GM21786 (cell line): Measurements from ENCODE around the gene KANK4.
"Not testable (repeated sequence)": the region's sequence is repeated elsewhere in the genome, so short reads cannot be mapped to it uniquely, and the experiment has no call there.

ENCODE experiments used
- ATAC-seq: cut with Tn5 transposase; IDR thresholded peaks from one replicate; pipeline ENCODE4 v1.9.1; 2021; ENCODE audit not compliant: unreplicated experiment

Gene KANK4

DNA sequence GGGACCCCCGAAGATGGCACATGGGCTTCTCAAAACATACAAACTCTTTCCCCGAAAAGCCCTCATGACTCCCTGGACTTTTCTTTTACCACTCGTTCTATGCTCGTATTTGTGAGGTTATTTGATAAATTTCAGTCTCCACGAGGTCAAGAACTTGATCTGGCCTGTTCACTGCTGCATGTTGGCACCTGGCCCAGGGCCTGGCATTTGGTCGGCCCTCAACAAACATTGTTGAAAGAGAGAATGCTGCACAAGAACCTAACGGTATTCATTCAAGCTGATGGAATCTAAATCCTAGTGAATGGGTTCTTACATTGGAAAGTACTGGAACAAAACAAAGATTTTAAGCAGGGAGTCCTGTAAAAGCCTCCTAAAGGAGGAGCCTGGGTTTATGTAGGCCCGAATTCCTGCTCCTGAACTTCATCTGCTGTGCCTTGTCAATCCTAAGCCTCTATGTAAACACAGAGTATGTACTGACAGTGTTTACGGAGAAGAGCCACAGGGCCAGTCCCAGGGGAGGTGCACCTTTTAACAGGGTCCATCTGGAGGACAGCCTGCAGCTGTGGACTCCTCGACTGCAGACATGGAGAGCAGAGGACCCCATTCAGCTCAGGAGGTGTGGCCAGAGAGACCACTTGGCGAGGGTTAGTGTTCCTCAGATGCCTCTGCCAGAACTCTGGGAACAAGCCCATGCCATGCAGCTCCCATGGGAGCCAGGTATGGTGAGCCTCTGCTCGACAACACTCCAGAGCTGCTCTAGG, 77.7 kb downstream of the KANK4 start:
- ATAC-seq: no peak

DNA sequence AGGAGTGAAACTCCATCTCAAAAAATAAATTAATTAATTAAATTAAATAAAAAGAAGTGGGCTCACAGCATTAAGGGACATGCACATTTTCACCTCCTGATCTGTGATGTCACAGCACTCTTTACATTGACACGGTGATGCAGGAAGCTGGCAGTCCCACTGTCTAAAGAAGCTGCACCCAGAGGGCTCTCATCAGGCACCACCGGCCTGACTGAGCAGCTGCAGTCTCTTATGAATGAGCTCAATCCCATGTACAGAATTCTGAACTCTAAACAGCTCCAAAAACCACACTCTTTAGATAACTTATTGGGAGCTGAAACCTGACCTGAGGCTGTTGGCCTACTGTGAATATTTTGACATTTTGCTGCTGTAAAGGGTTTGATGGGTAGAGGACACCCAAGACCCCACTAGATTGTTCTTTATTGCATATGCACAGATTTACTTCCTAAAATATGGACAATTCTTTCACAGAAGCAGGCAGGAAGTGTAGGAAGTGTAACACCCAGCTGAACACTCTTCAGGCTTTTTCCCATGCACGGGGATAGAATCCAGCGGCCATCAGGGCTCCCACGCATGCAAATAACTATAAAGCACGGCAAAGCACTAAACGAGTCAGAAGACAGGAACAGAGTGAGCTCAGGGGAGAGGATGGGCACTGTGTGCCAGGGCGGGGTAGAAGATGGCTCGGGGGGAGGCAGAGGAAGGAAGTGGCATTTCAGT, 78.4 kb downstream of the KANK4 start:
- ATAC-seq: no peak

DNA sequence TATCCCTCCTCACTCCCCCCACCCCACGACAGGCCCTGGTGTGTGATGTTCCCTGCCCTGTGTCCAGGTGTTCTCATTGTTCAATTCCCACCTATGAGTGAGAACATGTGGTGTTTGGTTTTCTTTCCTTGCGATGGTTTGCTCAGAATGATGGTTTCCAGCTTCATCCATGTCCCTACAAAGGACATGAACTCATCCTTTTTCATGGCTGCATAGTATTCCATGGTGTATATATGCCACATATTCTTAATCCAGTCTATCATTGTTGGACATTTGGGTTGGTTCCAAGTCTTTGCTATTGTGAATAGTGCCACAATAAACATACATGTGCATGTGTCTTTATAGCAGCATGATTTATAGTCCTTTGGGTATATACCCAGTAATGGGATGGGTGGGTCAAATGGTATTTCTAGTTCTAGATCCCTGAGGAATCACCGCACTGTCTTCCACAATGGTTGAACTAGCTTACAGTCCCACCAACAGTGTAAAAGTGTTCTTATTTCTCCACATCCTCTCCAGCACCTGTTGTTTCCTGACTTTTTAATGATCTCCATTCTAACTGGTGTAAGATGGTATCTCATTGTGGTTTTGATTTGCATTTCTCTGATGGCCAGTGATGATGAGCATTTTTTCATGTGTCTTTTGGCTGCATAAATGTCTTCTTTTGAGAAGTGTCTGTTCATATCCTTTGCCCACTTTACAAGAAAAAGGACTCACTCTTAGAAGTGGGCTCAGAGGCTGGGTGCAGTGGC, 79.4 kb downstream of the KANK4 start:
- not testable (repeated sequence) for ATAC-seq

DNA sequence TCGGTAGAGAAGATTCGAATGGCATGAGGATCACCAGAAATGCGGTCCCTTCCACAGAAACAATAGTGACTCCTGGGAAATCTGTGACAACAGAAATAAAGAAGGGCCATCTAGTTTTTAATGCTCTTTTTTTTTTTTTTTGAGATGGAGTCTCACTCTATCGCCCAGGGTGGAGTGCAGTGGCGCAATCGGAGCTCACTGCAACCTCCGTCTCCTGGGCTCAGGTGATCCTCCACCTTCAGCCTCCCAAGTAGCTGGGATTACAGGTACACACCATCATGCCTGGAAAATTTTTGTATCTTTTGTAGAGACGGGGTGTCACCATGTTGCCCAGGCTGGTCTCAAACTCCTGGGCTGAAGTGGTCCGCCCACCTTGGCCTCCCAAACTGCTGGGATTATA, 80.7 kb downstream of the KANK4 start:
- ATAC-seq: no peak

DNA sequence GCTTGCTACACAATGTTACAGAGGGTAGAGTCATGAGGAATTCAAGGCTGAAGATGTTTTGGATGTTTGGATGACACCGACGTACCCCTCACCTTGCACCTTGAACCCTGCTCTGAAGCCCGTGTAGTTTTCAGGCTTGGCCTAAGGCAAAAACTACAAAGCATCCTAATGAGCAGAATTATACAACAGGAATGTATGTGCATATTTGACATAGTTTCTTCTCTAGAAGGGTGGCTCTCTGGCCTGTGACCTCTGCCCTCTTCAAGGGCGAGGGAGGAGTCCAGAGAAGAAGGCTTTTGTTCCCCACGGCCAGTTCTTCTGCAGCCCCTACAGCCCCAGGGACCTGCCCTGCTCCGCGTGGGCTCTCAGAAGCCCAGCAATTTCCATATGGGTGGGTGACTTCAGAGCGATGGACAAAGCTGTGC, 81.3 kb downstream of the KANK4 start:
- ATAC-seq: no peak

DNA sequence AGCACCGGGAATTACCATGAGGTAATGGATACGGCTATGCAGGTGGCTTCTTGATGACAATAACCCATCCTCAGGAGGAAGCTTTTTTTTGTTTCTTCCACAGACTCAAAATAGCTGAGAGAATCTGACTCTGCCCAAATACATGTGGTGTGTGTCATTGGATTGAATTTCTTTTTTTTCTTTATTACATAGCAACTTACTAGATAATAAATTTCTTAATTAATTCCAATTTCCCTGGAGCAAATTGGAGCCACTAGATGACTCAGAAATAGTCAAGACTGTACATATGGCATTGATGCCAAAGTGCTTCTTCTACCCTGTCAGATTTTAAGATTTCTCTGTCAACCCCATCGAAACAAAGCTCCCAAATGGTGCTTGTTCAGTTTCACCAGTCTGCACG, 81.9 kb downstream of the KANK4 start:
- ATAC-seq: no peak

DNA sequence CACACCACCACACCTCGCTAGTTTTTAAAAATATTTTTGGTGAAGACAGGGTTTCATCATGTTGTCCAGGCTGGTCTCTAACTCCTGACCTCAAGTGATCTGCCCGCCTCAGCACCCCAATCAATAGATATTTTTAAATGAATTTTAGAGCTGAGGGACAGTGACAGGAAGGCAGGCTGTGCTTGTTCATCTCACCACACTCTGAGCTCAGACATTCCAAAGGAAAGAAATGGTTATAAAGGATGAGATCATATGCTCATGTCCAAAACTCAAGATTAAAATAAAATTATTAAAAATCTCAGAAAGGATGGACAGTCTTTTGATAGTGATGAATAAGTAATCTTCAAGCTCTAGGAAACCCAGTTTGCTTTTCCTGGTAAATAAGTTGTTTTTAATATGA, 83.7 kb downstream of the KANK4 start:
- ATAC-seq: no peak

DNA sequence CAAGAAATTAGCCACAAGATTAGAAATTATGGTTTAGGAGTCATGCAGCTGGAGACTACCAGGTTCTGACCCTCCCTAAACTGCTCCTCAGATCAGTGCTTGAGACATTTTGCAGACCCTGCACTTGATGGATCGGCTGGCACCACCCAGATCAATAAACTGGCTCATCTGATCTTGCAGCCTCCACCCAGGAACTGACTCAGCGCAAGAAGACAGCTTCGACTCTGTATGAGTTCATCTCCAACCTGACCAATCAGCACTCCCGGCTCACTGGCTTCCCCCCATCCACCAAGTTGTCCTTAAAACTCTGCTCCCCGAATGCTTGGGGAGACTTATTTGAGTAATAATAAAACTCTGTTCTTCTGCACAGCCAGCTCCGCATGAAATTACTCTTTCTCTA, 84.5 kb downstream of the KANK4 start:
- no peak for ATAC-seq

DNA sequence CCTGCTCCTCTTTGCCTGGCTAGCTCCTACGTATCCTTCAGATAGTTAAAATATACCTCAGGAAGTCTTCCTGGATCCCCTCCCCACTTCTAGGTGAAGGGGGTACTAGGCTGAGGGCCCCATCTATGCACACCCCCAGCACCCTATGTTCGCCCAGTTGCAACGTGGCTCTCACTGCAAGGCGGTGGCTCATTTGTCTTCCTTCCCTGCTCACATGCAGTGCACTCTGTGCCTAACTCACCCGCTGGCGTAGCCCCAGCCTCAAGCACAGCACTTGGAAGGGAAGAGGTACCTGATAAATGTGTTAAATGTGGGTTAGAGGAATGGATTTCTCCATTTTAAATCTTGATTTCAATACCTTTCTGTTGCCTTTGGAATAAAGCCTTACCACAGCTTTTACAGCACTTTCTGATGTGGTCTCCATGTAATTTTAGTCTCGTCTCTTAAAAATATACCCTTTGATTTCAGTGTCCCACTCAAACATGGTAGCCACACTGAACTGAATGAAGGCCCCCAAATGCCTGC, 85.2 kb downstream of the KANK4 start:
- ATAC-seq: no peak

DNA sequence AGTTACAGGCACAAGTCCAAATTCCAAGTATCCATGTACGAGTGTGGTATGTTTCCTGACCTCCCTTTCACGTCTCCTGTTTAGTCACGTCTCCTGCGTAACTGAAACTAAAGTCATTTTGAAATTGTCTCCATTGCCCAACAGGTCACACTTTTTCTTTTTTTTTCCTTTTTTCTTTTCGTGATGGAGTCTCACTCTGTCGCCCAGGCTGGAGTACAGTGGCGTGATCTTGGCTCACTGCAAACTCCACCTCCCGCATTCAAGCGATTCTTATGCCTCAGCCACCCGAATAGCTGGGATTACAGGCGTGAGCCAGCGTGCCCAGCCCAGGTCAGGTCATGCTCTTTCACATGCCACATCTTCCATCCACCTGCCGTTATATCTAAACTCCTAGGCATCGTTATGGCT, 86.4 kb downstream of the KANK4 start:
- no peak for ATAC-seq

DNA sequence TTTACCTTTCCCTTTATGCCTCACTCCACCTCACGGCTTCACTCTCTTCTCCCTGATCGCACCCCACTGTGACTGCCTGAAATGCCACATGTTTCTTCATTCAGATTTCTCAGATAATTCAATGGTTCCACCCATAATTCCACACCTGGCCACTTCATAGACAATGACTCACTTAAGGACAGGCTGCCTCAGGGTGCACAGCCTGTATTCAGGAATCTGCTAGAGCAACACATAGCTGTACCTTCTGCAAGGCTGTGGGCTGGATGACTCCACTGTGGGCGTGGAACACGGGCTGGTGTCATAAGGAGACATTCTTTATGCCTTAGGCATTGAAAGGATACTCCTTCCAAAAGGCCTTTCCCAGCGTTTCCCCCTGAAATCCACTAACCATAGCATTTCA, 88.5 kb downstream of the KANK4 start:
- ATAC-seq: no peak

DNA sequence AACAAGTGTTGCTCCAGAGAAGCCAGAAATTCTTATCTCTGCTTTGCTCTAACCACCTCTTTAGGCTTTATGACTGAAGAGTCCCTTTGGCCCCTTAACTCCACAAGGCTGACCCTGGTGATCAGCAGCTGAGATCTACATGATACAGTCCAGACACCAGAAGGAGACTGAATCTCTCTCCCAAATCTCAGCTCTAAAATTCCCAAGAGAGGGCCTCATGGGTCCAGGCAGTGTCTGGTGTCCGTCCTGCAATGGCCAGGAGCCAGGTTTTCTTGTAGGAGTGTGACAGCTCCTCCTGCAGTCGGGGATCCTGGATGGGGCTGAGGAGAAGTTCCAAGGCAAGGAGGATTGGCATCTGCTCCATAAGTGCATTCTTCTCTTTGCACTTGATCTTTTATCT, 89.3 kb downstream of the KANK4 start:
- ATAC-seq: no peak

DNA sequence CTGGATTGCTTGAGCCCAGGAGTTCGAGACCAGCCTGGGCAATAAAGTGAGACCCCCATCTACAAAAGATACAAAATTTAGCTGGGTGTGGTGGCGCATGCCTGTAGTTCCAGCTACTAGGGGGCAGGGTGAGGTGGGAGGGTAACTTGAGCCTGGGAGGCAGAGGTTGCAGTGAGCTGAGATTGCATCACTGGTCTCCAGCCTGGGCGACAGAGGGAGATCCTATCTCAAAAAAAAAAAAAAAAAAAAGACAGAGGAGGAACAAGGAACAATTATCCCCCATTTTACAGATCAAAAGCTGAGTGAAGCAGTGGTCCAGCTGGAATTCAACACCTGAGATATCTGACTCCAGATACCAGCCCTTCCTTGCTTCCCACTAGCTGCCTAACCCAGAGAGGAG, 89.8 kb downstream of the KANK4 start:
- no peak for ATAC-seq

DNA sequence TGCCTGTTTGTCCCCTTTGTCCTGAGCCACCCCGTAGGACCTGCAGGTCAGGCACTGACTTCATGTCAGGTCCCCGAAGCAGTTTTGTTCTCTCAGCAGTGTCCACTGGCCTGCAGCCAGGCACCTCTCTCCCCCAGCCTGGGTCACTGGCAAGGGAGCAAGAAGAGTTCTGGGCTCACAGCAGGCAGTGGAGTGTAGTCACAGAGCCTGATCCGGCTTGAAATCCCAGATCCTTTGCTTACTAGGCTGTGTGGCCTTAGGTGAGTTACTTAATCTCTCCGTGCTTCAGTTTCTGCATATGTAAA, 90.4 kb downstream of the KANK4 start:
- ATAC-seq: no peak

DNA sequence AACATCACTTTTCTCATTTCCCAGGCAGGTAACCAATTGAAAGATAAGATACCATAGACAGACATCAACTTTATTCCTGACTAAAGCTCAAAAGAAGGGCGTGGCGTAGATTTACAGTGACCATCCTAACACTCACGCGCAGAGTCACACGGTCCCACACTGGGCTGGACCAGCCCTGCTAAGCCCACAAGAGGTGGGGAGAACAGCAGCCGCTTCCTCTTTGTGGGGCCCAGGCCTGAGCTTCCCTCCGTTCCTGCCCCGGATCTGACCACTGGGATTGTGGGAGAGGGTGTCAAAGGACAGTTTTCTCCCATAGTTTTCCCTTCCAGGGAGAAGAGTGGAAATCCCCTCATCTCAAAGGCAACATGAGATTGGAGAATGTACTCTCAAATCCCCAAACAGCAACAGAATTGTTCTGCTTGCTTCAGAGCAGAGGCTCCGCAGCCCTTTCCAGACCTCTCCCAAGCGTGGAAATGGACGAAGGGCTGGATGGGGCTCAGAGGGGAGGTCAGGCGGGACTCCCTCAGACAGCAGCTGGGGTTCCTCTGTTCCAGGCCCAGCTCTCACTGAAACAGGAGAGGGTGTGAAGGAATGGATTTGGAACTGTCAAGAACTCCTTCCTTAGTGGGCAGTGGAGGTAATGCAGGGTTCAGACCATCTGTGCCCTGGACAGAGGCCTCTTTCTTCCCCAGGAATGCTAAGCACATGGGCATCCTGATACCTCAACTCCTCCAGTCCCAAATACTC, 90.9 kb downstream of the KANK4 start:
- no peak for ATAC-seq

DNA sequence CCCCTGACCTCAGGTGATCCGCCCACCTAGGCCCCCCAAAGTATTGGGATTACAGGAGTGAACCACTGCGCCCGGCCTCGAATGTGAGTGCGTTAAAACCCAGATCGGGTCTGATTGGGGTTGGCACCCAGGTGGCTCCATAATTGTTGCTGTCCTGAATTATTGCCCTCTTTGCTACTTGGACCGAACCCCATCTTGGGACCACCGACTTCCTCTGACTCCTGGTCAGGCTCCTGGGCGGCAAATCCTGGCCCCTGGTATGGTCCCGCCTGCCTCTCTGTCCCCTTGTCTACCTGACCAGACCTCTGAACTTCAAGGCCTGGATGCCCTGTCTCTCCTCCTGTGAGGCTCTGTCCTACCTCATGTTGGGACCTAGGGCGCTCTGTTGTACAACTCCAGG, 91.7 kb downstream of the KANK4 start:
- no peak for ATAC-seq

DNA sequence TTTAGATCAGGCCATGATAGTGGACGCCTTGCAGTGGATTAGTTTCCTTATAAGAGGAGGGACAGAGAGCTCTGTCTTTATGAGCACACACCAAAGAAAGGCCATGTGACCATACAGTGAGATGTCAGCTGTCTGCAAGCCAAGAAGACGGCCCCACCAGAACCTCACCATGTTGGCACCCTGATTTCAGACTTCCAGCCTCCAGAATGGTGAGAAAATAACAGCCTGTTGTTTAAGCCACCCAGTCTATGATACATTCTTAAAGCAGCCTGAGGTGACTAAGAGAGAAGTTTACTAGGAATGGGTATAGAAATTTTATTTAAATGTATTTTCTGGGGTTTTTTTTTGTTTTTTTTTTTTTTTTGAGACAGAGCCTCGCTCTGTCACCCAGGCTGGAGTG, 95.1 kb downstream of the KANK4 start:
- no peak for ATAC-seq

DNA sequence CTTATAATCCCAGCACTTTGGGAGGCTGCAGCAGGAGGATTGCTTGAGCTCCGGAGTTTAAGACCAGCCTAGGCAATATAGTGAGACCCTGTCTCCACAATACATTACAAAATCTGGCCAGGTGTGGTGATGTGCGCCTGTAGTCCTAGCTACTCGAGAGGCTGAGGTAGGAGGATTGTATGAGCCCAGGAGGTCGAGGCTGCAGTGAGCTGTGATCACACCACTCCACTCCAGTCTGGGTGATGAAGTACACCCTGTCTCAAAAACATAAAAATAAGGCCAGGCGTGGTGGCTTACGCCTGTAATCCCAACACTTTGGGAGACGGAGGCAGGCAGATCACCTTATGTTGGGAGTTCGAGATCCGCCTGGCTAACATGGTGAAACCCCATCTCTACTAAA, 96.9 kb downstream of the KANK4 start:
- ATAC-seq: no peak

DNA sequence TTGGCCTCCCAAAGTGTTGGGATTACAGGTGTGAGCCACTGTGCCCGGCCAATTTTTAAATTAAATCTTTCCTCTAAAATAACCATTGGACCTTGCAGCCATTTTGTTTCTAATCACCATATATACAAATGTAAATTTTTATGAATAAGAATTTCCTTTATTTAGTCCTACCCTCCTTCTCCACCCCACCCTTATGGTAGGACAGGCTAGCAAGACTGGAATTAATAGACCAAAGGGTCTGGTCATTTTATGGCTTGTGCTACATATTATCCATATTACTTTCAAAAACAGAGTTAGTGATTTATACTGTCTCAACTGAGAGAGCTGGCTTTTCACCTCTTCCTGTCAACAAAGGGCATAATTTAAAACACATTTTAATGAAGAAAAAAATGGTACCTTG, 98.1 kb downstream of the KANK4 start:
- ATAC-seq: no peak

DNA sequence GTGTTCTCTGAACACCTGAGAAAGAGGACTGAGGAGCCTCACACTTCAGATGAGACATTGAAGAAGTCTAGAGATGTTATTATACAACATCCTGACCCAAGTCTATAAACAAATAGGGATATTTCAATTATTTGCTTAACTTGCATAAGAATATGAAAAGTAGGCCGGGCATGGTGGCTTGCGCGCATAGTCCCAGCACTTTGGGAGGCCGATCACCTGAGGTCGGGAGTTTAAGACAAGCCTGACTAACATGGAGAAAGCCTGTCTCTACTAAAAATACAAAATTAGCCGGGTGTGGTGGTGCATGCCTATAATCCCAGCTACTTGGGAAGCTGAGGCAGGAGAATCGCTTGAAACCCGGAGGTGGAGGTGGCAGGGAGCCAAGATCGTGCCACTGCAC, 98.8 kb downstream of the KANK4 start:
- not testable (repeated sequence) for ATAC-seq

DNA sequence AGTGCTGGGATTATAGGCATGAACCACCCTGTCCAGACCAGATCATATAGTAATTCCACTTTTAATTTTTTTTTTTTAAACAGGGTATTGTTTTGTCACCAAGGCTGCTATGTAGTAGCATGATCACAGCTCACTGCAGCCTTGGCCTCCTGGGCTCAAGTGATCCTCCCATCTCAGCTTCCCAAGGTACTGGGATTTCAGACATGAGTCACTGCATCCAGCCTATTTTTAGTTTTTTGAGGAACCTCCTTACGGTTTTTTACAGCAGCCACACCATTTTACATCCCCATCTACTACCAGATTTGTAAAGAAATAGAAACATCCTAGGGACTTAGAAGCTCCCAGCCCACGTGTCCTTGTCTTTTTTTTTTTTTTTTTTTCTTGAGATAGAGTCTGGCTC, 100.6 kb downstream of the KANK4 start:
- no peak for ATAC-seq
